Measurements from ENCODE around the gene WNT4.

DNA sequence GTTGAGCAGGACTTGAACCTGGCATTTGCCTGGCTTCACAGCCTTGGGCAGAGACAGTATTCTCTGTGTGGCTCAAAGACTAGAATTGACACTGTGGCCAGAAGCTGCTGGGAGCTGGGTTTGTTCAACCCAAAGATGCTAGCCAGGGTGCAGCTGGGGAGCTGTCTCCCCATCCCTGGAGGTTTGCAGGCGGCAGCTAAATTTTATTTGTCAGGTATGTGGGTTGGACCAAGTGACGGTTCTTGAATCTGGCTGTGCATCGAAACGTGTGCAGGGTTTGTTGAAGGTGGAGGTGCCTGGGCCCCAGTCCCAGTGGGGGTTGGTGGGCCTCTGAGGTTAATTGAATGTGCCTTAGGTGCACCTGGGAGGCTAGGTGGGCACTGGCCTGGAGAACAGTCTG lies 11.8 kb downstream of the WNT4 start:
- TF ChIP-seq, protein P1, sequence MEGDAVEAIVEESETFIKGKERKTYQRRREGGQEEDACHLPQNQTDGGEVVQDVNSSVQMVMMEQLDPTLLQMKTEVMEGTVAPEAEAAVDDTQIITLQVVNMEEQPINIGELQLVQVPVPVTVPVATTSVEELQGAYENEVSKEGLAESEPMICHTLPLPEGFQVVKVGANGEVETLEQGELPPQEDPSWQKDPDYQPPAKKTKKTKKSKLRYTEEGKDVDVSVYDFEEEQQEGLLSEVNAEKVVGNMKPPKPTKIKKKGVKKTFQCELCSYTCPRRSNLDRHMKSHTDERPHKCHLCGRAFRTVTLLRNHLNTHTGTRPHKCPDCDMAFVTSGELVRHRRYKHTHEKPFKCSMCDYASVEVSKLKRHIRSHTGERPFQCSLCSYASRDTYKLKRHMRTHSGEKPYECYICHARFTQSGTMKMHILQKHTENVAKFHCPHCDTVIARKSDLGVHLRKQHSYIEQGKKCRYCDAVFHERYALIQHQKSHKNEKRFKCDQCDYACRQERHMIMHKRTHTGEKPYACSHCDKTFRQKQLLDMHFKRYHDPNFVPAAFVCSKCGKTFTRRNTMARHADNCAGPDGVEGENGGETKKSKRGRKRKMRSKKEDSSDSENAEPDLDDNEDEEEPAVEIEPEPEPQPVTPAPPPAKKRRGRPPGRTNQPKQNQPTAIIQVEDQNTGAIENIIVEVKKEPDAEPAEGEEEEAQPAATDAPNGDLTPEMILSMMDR (IDR thresholded peaks at IDR 0.05): no peak
- TF ChIP-seq EZH2phosphoT487 (IDR thresholded peaks at IDR 0.05): no peak
- no peak for TF ChIP-seq EZH2 (IDR thresholded peaks at IDR 0.05)

Measured in neural progenitor cell (in vitro differentiated cells).